ENCODE measurements around the gene OTUB2.

OTUB2 gene

GRCh38 chr14:94022532-94023411, 3.4 kb upstream of the OTUB2 start:
- DNase-seq: no peak

GRCh38 chr14:94024549-94024948, 1.6 kb upstream of the OTUB2 start:
- DNase-seq: no peak

- DNase-seq: no peak
These were observed 420 bp upstream of the OTUB2 start for GRCh38 chr14:94025720-94026119.

GRCh38 chr14:94026889-94027469, 839 bp downstream of the OTUB2 start:
- no peak for DNase-seq

GRCh38 chr14:94027566-94028449, 1.7 kb downstream of the OTUB2 start:
- DNase-seq: no peak

- DNase-seq: peak; percentile 48
These were observed 2.3 kb downstream of the OTUB2 start for GRCh38 chr14:94028450-94028826.

GRCh38 chr14:94029265-94029664, 3.1 kb downstream of the OTUB2 start:
- no peak for DNase-seq

- no peak for DNase-seq
These were observed 3.6 kb downstream of the OTUB2 start for GRCh38 chr14:94029671-94030203.

GRCh38 chr14:94030571-94030970, 4.4 kb downstream of the OTUB2 start:
- no peak for DNase-seq

- DNase-seq: no peak
These were observed 5.2 kb downstream of the OTUB2 start for GRCh38 chr14:94031161-94031882.

- DNase-seq: no peak
These were observed 5.7 kb downstream of the OTUB2 start for GRCh38 chr14:94031883-94032279.

GRCh38 chr14:94034886-94035285, 8.7 kb downstream of the OTUB2 start:
- DNase-seq: no peak

- DNase-seq: peak; percentile 80
These were observed 10.4 kb downstream of the OTUB2 start for GRCh38 chr14:94036313-94037167.

- DNase-seq: no peak
These were observed 11.8 kb downstream of the OTUB2 start for GRCh38 chr14:94037954-94038353.

- no peak for DNase-seq
These were observed 12.4 kb downstream of the OTUB2 start for GRCh38 chr14:94038510-94038909.

- DNase-seq: no peak
These were observed 12.9 kb downstream of the OTUB2 start for GRCh38 chr14:94038921-94039629.

GRCh38 chr14:94040247-94040646, 14.1 kb downstream of the OTUB2 start:
- no peak for DNase-seq

- DNase-seq: no peak
These were observed 14.7 kb downstream of the OTUB2 start for GRCh38 chr14:94040796-94041195.

- DNase-seq: no peak
These were observed 15.6 kb downstream of the OTUB2 start for GRCh38 chr14:94041551-94042346.
